NK-92 treated with Interleukin-12 subunit alpha and Interleukin-12 subunit beta, amount 100 ng/mL, for 24 hours (cell line): ENCODE results near the gene ZNF587B.
"Not testable (repeated sequence)": the region's sequence is repeated elsewhere in the genome, so short reads cannot be mapped to it uniquely, and the experiment has no call there.

Experiments
- DNase-seq: peaks from one replicate; lab custom pipeline; 2025; lab: John Stamatoyannopoulos, UW

The ZNF587B gene

DNA sequence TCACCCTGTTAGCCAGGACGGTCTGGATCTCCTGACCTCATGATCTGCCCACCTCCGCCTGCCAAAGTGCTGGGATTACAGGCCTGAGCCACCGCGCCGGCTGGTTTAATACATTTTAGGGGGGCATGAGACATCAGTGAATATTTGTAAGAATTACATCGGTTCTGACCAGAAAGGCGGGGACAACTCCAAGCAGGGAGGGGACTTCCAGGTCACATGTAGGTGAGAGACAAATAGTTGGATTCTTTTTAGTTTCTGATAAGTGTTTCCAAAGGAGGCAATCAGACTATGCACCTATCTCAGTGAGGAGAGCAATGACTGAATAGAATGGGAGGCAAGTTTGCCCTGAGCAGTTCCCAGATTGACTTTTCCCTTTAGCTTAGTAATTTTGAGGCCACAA, 11.7 kb upstream of the ZNF587B start:
- DNase-seq = no peak

DNA sequence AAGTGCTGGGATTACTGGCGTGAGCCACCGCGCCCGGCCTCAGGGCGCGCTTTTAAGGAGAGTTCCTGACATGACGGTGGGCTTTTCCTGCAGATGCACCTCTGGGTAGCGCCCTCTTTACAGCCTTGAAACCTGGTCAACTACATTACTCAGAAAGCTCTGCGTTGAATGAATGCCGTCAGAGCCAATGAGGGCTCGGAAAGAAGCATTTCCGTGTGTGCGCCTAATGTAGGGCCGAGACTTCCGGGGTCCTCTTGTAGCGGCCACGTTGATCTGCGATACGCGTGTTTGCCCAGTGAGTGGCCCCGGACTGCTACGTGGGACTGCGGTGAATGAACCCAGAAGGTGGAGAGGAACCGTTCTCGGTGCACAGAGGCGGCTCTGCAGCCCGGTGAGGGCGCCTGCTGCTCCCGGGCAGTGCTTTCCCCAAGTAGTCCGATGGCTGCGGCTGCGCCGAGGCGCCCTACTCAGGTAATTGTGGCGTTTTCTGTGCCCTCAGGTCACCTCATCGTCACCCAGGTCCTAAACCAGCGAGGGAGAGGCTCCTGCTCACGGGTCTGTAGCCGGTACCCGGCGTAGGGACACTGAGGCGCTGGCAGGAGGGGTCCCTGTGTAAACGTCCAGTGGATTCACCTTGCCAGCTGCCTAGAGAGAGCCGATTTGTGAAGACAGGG, 10.5 kb upstream of the ZNF587B start:
- DNase-seq = peak; percentile 65

- no peak for DNase-seq
These were observed 9.5 kb upstream of the ZNF587B start for GRCh38 chr19:57820599-57820998.

GRCh38 chr19:57821095-57821494, 9.0 kb upstream of the ZNF587B start:
- not testable (repeated sequence) for DNase-seq

- not testable (repeated sequence) for DNase-seq
These were observed 8.6 kb upstream of the ZNF587B start for GRCh38 chr19:57821501-57821900.

DNA sequence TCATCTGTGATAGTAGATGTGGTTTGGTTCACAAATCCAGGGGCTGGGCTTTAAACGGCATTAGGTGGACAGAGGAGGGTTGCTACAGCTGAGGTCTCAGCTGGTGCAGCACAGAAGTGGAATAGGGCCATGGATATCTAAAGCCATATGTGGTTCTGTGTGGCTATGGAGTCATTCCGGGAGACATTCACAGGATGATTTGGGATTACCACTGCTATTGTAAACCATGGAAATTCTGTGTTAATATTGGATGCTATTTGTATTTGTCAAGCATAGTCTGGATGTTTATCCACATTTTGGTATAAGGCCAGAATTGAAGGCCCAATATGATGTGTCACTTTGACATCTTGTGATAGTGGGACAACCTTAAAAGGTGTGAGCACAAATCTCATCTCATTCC, 6.9 kb upstream of the ZNF587B start:
- DNase-seq = not testable (repeated sequence)

- not testable (repeated sequence) for DNase-seq
These were observed 6.5 kb upstream of the ZNF587B start for GRCh38 chr19:57823608-57824007.

DNA sequence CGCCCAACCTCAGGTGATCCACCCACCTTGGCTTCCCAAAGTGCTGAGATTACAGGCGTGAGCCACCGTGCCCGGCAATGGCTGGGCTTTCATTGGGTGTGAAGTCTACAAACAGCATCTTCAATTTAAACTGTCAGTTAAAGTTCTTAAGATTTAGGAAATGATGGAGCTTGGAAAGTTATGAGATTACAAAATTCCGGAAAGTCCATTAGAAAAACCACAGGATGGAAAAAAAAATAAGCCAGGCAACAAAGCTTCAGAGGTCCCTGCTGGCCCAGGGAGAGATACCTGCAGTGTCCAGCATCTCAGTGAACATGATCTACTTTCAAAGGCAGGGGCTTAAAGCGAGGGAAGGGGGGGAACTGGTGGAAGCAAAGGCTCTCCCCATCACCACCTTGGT, 4.6 kb upstream of the ZNF587B start:
- DNase-seq = no peak

GRCh38 chr19:57829316-57829715, 783 bp upstream of the ZNF587B start:
- no peak for DNase-seq

GRCh38 chr19:57836991-57837390, 6.9 kb downstream of the ZNF587B start:
- not testable (repeated sequence) for DNase-seq

GRCh38 chr19:57838622-57839191, 8.6 kb downstream of the ZNF587B start:
- not testable (repeated sequence) for DNase-seq

DNA sequence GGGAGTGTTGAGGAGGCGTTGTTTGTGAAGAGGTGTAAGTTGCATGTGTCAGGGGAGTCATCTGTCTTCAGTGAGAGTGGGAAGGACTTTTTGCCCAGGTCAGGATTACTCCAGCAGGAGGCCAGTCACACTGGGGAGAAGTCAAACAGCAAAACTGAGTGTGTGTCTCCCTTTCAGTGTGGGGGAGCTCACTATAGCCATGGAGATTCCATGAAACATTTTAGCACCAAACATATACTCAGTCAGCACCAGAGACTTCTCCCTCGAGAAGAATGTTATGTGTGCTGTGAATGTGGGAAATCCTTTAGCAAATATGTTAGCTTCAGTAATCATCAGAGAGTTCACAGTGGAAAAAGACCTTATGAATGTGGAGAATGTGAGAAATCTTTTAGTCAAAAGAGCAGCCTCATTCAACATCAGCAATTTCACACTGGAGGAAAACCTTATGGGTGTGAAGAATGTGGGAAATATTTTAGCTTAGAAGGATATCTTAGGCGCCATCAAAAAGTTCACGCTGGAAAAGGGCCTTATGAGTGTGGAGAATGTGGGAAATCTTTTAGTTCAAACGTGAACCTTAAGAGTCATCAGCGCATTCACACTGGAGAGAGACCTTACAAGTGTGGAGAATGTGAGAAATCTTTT, 11.1 kb downstream of the ZNF587B start:
- no peak for DNase-seq

DNA sequence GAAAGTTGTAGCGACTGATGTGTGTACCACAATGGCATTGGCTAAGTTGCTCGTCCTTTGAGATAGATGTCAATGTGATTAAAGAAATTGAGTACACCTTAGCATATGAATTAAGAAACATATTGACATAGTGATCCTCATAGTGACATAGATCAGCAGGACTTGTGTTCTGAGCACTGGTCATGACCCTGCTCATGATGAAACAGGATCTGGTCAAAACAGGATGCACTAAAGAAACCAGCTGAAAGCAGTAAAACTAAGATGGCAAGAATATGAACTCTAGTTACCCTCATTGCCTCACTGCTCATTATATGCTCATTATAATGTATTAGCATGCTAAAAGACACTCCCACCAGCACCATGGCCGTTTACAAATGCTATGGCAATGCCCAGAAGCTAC, 17.1 kb downstream of the ZNF587B start:
- DNase-seq = not testable (repeated sequence)

GRCh38 chr19:57849162-57849665, 19.1 kb downstream of the ZNF587B start:
- not testable (repeated sequence) for DNase-seq

DNA sequence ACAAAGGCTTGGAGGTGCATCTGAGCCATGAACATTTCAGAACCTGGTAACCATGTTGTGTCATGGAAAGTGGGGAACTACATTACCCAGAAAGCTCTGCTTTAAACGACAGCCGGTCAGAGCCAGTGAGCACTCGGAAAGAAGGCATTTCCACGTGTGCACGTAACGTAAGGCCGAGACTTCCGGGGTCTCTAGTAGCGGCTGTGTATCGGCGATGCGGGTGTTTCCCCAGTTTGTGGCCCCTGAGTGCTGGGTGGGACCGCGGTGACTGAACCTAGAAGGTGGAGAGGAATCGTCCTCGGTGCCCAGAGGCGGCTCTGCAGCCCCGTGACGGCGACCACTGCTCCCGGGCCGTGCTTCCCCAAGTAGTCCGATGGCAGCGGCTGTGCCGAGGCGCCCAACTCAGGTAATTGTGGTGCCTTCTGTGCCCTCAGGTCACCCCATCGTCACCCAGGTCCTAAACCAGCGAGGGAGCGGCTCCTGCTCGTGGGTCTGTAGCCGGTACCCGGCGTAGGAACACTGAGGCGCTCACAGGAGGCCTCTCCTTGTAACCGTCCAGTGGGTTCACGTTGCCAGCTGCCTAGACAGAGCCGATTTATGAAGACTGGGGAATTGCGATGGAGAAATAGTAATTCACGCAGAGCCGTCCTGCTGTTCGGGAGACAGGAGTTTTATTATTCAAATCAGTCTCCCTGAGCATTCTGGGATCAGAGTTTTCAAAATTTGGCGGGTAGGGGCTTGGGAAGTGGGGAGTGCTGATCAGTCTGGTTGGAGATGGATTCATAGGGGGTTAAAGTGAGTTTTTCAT, 19.8 kb downstream of the ZNF587B start, which contains the start of gene ZNF587:
TSS of gene ZNF587 (plus strand) at position 194 of the 808 bp plus-strand sequence. CDS start at position 374, 180 bp downstream.
- peak; percentile 57 for DNase-seq

GRCh38 chr19:57850553-57851017, 20.5 kb downstream of the ZNF587B start:
- no peak for DNase-seq

- DNase-seq = not testable (repeated sequence)
These were observed 21.9 kb downstream of the ZNF587B start for GRCh38 chr19:57851812-57852603.

- not testable (repeated sequence) for DNase-seq
These were observed 24.0 kb downstream of the ZNF587B start for GRCh38 chr19:57854117-57854516.

DNA sequence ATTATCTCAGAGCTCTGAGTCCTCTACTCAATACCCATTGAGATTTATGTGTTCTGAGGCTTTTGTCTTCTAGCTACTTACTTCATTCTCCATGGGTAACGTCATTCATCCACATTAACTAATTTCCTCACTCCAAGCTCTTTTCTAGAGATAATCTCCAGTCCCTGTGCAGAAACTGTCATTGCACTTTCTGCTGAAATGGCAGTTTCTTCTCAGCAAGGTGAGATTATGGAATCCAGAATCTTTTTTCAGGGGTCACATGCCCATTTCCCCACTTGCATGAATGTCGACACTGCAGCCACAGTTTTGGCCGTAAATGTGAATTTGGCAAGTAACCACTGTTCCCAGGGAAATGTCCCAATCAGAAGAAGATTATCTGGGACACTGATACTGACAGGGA, 32.3 kb downstream of the ZNF587B start:
- DNase-seq = not testable (repeated sequence)

DNA sequence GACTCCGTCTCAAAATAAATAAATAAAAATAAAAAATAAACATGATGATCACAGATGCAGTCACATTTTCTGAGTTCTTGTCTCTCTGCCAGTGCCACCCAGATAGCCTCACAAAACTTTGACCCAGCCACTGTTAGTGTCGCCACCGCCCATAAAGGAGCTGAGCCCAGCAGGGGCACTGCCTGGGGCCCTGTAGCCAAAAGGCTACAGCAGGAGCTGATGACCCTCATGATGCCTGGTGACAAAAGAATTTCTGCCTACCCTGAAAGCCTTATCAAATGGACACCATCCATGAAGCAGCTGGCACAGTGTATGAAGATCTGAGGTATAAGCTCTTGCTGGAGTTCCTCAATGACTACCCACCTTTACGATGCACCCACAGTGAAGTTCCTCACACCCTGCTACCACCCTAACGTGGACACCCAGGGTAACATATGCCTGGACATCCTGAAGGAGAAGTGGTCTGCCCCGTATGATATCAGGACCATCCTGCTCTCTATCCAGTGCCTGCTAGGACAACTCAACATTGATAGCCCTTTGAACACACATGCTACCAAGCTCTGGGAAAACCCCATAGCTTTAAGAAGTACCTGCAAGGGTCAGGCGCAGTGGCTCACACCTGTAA, 37.9 kb downstream of the ZNF587B start:
- no peak for DNase-seq

DNA sequence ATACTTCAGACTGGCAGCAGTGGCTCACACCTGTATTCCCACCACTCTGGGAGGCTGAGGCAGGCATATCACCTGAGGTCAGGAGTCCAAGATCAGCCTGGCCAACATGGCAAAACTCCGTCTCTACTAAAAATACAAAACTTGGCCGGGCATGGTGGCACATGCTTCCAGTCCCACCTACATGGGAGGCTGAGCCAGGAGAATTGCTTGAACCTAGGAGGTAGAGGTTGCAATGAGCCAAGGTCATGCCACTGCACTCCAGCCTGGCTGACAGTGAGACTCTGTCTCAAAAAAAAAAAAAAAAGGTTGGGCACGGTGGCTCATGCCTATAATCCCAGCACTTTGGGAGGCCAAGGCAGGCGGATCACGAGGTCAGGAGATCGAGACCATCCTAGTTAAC, 39.6 kb downstream of the ZNF587B start:
- not testable (repeated sequence) for DNase-seq
